ENCODE measurements around the gene RELN. TPM values are rescaled to one million over a fixed set of nuclear protein-coding genes. Genes with fewer than 3 reads are reported as not detected.
A peak's percentile ranks its signal among the peaks of the same experiment; 100 is the strongest.

The RELN gene
- total RNA-seq, 1 donor from 2014 or later, result 7.3 TPM

GRCh38 chr7:103811997-103812396 lies 177.5 kb downstream of the RELN start:
- peaks cover 34% of the 10 kb centered on the region for H3K4me1 Mint-ChIP-seq
- H3K27me3 Mint-ChIP-seq (ENCODE audit: low read depth), result peaks cover 2% of the 10 kb centered on the region
- no peak for DNase-seq (ENCODE audit: low spot score in 2 of 2, unreplicated experiment in 2 of 2)
- H3K4me3 Mint-ChIP-seq, result no peak overlapping the region
- H3K36me3 Mint-ChIP-seq, result peaks cover 3% of the 10 kb centered on the region
- H3K27ac Mint-ChIP-seq, result no peak overlapping the region
- TF ChIP-seq, protein P1, sequence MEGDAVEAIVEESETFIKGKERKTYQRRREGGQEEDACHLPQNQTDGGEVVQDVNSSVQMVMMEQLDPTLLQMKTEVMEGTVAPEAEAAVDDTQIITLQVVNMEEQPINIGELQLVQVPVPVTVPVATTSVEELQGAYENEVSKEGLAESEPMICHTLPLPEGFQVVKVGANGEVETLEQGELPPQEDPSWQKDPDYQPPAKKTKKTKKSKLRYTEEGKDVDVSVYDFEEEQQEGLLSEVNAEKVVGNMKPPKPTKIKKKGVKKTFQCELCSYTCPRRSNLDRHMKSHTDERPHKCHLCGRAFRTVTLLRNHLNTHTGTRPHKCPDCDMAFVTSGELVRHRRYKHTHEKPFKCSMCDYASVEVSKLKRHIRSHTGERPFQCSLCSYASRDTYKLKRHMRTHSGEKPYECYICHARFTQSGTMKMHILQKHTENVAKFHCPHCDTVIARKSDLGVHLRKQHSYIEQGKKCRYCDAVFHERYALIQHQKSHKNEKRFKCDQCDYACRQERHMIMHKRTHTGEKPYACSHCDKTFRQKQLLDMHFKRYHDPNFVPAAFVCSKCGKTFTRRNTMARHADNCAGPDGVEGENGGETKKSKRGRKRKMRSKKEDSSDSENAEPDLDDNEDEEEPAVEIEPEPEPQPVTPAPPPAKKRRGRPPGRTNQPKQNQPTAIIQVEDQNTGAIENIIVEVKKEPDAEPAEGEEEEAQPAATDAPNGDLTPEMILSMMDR (IDR thresholded peaks at IDR 0.05; ENCODE audit: unreplicated experiment), result no peak
- peaks cover 15% of the 10 kb centered on the region for H3K9me3 Mint-ChIP-seq

DNA sequence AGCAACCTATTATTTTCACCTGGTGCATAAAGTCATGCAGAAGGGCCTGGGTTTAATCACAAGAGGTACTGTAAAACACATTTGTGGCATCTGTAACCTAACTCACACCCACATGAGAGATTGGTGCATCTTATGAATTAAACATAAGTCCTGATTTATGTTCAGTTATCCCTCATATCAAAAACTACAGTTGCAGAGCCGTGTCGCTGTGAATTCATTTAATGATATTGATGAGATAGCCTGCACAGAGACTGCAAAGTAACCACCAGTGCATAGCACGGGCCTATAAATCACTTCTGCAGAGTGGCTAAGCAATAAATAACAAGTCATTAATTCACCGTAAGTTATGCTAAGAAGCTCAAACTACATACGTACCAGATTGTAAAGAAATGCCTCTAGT lies 178.2 kb downstream of the RELN start:
- Mint-ChIP-seq H3K27me3 (ENCODE audit: low read depth) (peaks cover 2% of the 10 kb centered on the region), H3K4me1 (peaks cover 38% of the 10 kb centered on the region), H3K9me3 (peaks cover 15% of the 10 kb centered on the region), H3K27ac (no peak overlapping the region), H3K36me3 (peaks cover 3% of the 10 kb centered on the region), H3K4me3 (no peak overlapping the region)
- no peak for DNase-seq (ENCODE audit: low spot score in 2 of 2, unreplicated experiment in 2 of 2)
- TF ChIP-seq, protein P1 (IDR thresholded peaks at IDR 0.05; ENCODE audit: unreplicated experiment), result no peak

- no peak for DNase-seq (ENCODE audit: low spot score in 2 of 2, unreplicated experiment in 2 of 2)
- TF ChIP-seq, protein P1 (IDR thresholded peaks at IDR 0.05; ENCODE audit: unreplicated experiment), result no peak
- H3K27me3 Mint-ChIP-seq (ENCODE audit: low read depth), result no peaks in the 10 kb centered on the region
- no peak overlapping the region for H3K4me3 Mint-ChIP-seq
- peaks cover 38% of the 10 kb centered on the region for H3K4me1 Mint-ChIP-seq
- peaks cover 15% of the 10 kb centered on the region for H3K9me3 Mint-ChIP-seq
- H3K27ac Mint-ChIP-seq, result peak overlapping the region; percentile 40
- peaks cover 3% of the 10 kb centered on the region for H3K36me3 Mint-ChIP-seq
These were observed 179.2 kb downstream of the RELN start for GRCh38 chr7:103810112-103810744.

DNA sequence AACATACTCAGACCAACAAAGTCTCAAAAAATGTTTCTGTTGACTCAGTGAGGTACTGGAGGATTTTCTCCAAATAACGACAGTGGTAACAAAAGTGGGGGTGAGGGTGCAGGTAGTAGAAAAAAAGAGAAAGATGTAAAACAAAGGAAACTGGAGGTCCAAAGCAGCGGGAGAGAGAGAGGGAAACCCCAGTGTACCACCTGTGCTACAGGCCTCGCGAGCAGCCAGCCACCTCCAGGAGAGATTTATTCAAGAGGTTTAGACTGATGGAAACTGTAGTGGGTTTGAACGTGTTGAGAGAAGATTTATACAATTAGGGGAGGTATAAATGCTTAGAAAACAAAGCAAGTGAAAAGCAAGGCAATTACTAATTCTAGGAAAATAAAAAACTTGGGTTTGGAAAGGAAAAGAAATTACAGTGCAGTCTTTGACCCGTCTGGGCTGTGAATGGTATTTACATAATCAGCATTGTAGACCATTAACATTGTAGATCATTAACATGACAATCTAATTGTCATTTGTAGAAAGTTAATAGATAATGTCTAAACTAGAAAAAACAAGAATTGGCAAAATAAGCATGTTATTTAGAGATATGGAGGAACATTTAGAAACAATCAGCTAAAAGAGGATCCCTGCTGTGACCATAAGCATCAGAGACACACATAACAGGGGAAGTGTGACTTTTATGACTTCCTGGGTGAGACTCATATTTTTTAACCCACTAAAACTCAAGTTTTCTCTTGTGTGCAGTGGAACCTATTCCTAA lies 180.0 kb downstream of the RELN start:
- TF ChIP-seq, protein P1 (IDR thresholded peaks at IDR 0.05; ENCODE audit: unreplicated experiment), result no peak
- H3K27ac Mint-ChIP-seq, result no peak overlapping the region
- peaks cover 3% of the 10 kb centered on the region for H3K36me3 Mint-ChIP-seq

DNA sequence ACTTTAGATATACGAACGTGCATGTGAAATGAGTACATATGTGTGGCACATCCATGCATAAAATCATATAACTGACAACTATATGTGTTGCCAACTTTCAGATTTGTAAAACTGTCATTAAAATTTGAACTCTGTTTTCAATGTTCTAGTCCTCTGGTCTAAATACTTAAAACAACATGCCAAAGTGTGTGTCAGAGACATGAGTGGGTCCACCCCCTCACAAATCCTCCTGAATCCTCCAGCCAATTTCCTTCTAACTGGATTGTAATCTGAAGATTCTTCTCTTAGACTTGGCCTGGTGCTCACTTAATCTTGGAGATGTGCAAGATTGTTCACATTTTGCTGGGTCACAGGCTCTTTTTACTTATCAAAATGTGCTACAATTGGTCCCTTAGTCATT lies 184.1 kb downstream of the RELN start:
- TF ChIP-seq, protein P1 (IDR thresholded peaks at IDR 0.05; ENCODE audit: unreplicated experiment), result no peak
- peaks cover 15% of the 10 kb centered on the region for H3K9me3 Mint-ChIP-seq

More for the DNA sequence above, 180.0 kb downstream of the RELN start:
- peaks cover 41% of the 10 kb centered on the region for H3K4me1 Mint-ChIP-seq
- H3K4me3 Mint-ChIP-seq, result no peak overlapping the region
- no peaks in the 10 kb centered on the region for H3K27me3 Mint-ChIP-seq (ENCODE audit: low read depth)
- no peak for DNase-seq (ENCODE audit: low spot score in 2 of 2, unreplicated experiment in 2 of 2)
- H3K9me3 Mint-ChIP-seq, result peaks cover 15% of the 10 kb centered on the region

More for the DNA sequence above, 184.1 kb downstream of the RELN start:
- peaks cover 38% of the 10 kb centered on the region for H3K4me1 Mint-ChIP-seq
- no peak for DNase-seq (ENCODE audit: low spot score in 2 of 2, unreplicated experiment in 2 of 2)
- H3K4me3 Mint-ChIP-seq, result no peak overlapping the region
- peaks cover 3% of the 10 kb centered on the region for H3K36me3 Mint-ChIP-seq
- H3K27ac Mint-ChIP-seq, result no peak overlapping the region
- peaks cover 4% of the 10 kb centered on the region for H3K27me3 Mint-ChIP-seq (ENCODE audit: low read depth)

All from mesothelial cell of epicardium (in vitro differentiated cells).